Activated T-cell treated with anti-CD3 and anti-CD28 coated beads, Interleukin-2, amount 50 U/mL, for 4 hours (primary cell): Measurements from ENCODE around the gene DOCK6. TPM values are rescaled to one million over a fixed set of nuclear protein-coding genes. Genes with fewer than 3 reads are reported as not detected.

ENCODE experiments used
- ATAC-seq, 2 donors: fragments of 200-7000 bp; cut with Tn5 transposase; one replicate each; pipeline ENCODE4 v1.10.0; 2021
- DNase-seq: peaks from one replicate; pipeline ENCODE4 v3.0.0-alpha.2; 2020
- H3K27me3 Mint-ChIP-seq: one replicate; pipeline ENCODE4 v1.8.0; 2021; ENCODE audit warnings: low read depth, mixed read lengths
- H3K36me3 Mint-ChIP-seq: one replicate; pipeline ENCODE4 v1.8.0; 2022; ENCODE audit warnings: mixed read lengths; ENCODE audit not compliant: insufficient read depth
- H3K4me1 Mint-ChIP-seq: one replicate; pipeline ENCODE4 v1.8.0; 2021; ENCODE audit warnings: low read depth, mixed read lengths
- H3K4me3 Mint-ChIP-seq: one replicate; pipeline ENCODE4 v1.8.0; 2021; ENCODE audit warnings: mild to moderate bottlenecking, moderate library complexity, mixed read lengths
- H3K9me3 Mint-ChIP-seq: one replicate; pipeline ENCODE4 v1.8.0; 2021; ENCODE audit warnings: mixed read lengths
- total RNA-seq, 3 donors: library from RNA; stranded (reverse); gene quantifications; one replicate each; pipeline ENCODE4 v1.2.1, GENCODE V29; 2021

DOCK6 gene
- total RNA-seq, 3 donors from 2014 or later, result 1.7 to 2.9 (median 2.1) TPM

- Mint-ChIP-seq H3K4me3 (no peak overlapping the region), H3K36me3 (no peaks in the 10 kb centered on the region), H3K4me1 (peaks cover 3% of the 10 kb centered on the region), H3K9me3 (no peaks in the 10 kb centered on the region), H3K27me3 (peaks cover 48% of the 10 kb centered on the region)
- no peak for DNase-seq
- no peak for ATAC-seq
Observed at GRCh38 chr19:11286312-11286974, 24.1 kb upstream of the DOCK6 start.

- no peak overlapping the region for H3K4me3 Mint-ChIP-seq
- peaks cover 36% of the 10 kb centered on the region for H3K27me3 Mint-ChIP-seq
- no peaks in the 10 kb centered on the region for H3K9me3 Mint-ChIP-seq
- DNase-seq (no peak), ATAC-seq (no peak)
- no peaks in the 10 kb centered on the region for H3K36me3 Mint-ChIP-seq
- peaks cover 8% of the 10 kb centered on the region for H3K4me1 Mint-ChIP-seq
Observed at GRCh38 chr19:11284515-11284914, 22.2 kb upstream of the DOCK6 start.

DNA sequence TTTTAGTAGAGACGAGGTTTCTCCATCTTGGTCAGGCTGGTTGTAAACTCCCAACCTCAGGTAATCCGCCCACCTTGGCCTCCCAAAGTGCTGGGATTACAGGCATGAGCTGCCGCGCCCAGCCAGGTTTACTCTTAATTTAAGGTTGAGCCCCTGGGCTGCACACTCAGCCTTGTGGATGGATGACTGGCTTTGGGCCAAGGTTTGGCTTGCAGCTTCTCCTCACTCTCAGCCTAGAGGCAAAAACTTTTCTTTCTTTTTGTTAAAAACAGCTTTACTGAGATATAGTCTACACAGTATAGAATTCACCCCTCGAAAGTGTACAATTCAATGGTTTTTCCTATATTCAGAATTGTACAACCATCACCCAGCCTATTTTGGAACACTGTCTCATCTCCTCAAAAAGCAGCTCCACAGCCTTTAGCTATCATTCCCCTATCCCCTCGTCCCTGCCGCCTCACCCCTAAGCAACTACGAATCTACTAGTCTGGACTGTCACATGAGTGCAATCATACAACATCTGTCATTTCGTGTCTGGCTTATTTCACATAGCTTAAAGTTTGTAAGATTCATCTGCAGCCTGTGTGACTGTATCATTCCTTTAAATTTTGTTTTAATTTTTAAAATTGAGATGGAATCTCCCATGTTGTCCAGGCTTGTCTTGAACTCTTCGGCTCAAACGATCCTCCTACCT is 19.2 kb upstream of the DOCK6 start:
- H3K4me1 Mint-ChIP-seq, result peaks cover 11% of the 10 kb centered on the region
- ATAC-seq (no peak), DNase-seq (no peak)
- peaks cover 34% of the 10 kb centered on the region for H3K27me3 Mint-ChIP-seq
- no peak overlapping the region for H3K4me3 Mint-ChIP-seq
- H3K36me3 Mint-ChIP-seq, result no peaks in the 10 kb centered on the region
- no peaks in the 10 kb centered on the region for H3K9me3 Mint-ChIP-seq

DNA sequence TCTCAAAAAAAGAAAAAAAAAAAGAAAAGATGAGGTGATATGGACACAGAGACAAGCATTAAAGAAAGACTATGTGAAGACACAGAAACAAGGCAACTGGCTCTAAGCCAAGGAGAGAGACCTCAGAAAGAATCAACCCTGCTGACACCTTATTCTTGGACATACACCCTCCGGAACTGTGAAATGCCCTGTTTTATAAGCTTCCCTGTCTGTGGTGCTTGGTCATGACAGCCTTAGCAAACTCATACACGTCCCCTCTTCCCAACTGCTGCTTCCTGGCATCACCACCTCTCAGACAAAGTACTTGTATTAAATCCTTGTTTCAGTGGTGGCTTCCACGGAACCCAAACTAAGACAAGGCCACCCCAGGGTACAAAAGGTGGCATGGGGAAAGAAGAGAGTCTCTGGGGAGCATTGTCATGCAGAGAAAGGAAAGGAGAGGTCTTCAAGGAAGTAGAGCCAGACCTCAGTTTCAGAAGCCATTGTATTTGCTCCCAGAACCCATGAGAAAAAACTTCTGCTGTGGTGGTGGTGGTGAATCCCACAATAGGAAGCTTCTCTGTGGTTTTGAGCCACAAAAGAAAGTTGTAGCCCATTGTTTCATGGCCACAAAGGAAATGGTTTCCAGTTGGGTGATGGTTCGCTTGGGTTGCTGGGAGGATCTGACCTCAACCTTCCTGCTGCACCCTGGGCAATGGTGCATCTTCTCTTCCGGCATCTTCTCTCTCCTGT is 17.3 kb upstream of the DOCK6 start:
- H3K4me3 Mint-ChIP-seq, result no peak overlapping the region

GRCh38 chr19:11278670-11279069 is 16.3 kb upstream of the DOCK6 start:
- DNase-seq, result no peak
- peaks cover 46% of the 10 kb centered on the region for H3K27me3 Mint-ChIP-seq
- peaks cover 11% of the 10 kb centered on the region for H3K4me1 Mint-ChIP-seq
- H3K4me3 Mint-ChIP-seq, result no peak overlapping the region
- no peaks in the 10 kb centered on the region for H3K36me3 Mint-ChIP-seq
- no peaks in the 10 kb centered on the region for H3K9me3 Mint-ChIP-seq
- ATAC-seq, result no peak

More for the DNA sequence above, 17.3 kb upstream of the DOCK6 start:
- no peaks in the 10 kb centered on the region for H3K9me3 Mint-ChIP-seq
- no peaks in the 10 kb centered on the region for H3K36me3 Mint-ChIP-seq
- H3K4me1 Mint-ChIP-seq, result peaks cover 11% of the 10 kb centered on the region
- ATAC-seq (peak; percentile 46 to 50), DNase-seq (no peak)
- peaks cover 40% of the 10 kb centered on the region for H3K27me3 Mint-ChIP-seq

- Mint-ChIP-seq H3K4me3 (no peak overlapping the region), H3K36me3 (no peaks in the 10 kb centered on the region), H3K9me3 (no peaks in the 10 kb centered on the region), H3K27me3 (peaks cover 41% of the 10 kb centered on the region), H3K4me1 (peaks cover 4% of the 10 kb centered on the region)
- DNase-seq (no peak), ATAC-seq (no peak)
Observed at GRCh38 chr19:11274533-11275086, 12.3 kb upstream of the DOCK6 start.

- ATAC-seq, result no peak
- Mint-ChIP-seq H3K36me3 (no peaks in the 10 kb centered on the region), H3K4me1 (no peaks in the 10 kb centered on the region), H3K4me3 (no peak overlapping the region), H3K9me3 (no peaks in the 10 kb centered on the region), H3K27me3 (peaks cover 46% of the 10 kb centered on the region)
- DNase-seq, result no peak
Observed at GRCh38 chr19:11273989-11274388, 11.7 kb upstream of the DOCK6 start.

DNA sequence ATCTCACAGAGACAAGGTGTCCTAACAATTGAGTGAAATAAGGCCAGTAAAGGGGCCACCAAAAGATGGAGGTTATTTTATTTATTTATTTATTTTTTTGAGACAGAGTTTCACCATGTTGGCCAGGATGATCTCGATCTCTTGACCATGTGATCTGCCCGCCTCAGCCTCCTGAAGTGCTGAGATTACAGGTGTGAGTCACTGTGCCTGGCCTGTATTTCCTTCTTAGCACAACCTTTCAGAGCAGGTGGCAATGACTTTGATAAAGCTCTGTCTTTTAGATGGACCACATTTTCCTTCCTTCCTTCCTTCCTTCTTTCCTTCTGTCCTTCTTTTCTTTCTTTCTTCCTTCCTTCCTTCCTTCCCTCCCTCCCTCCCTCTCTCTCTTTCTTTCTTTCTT is 11.0 kb upstream of the DOCK6 start:
- DNase-seq (no peak), ATAC-seq (no peak)
- no peaks in the 10 kb centered on the region for H3K9me3 Mint-ChIP-seq
- H3K27me3 Mint-ChIP-seq, result peaks cover 51% of the 10 kb centered on the region
- no peaks in the 10 kb centered on the region for H3K4me1 Mint-ChIP-seq
- no peaks in the 10 kb centered on the region for H3K36me3 Mint-ChIP-seq
- no peak overlapping the region for H3K4me3 Mint-ChIP-seq

- H3K36me3 Mint-ChIP-seq, result no peaks in the 10 kb centered on the region
- peaks cover 60% of the 10 kb centered on the region for H3K27me3 Mint-ChIP-seq
- DNase-seq, result no peak
- H3K4me1 Mint-ChIP-seq, result no peaks in the 10 kb centered on the region
- ATAC-seq, result no peak
- no peak overlapping the region for H3K4me3 Mint-ChIP-seq
- H3K9me3 Mint-ChIP-seq, result no peaks in the 10 kb centered on the region
Observed at GRCh38 chr19:11269408-11269807, 7.1 kb upstream of the DOCK6 start.

- Mint-ChIP-seq H3K9me3 (no peaks in the 10 kb centered on the region), H3K36me3 (no peaks in the 10 kb centered on the region), H3K27me3 (peaks cover 62% of the 10 kb centered on the region), H3K4me3 (no peak overlapping the region), H3K4me1 (no peaks in the 10 kb centered on the region)
- DNase-seq (no peak), ATAC-seq (no peak)
Observed at GRCh38 chr19:11268783-11269267, 6.5 kb upstream of the DOCK6 start.

GRCh38 chr19:11267316-11268085 is 5.2 kb upstream of the DOCK6 start:
- DNase-seq, result no peak
- H3K4me3 Mint-ChIP-seq, result no peak overlapping the region
- H3K36me3 Mint-ChIP-seq, result no peaks in the 10 kb centered on the region
- peaks cover 4% of the 10 kb centered on the region for H3K4me1 Mint-ChIP-seq
- H3K9me3 Mint-ChIP-seq, result no peaks in the 10 kb centered on the region
- peaks cover 69% of the 10 kb centered on the region for H3K27me3 Mint-ChIP-seq
- no peak for ATAC-seq

DNA sequence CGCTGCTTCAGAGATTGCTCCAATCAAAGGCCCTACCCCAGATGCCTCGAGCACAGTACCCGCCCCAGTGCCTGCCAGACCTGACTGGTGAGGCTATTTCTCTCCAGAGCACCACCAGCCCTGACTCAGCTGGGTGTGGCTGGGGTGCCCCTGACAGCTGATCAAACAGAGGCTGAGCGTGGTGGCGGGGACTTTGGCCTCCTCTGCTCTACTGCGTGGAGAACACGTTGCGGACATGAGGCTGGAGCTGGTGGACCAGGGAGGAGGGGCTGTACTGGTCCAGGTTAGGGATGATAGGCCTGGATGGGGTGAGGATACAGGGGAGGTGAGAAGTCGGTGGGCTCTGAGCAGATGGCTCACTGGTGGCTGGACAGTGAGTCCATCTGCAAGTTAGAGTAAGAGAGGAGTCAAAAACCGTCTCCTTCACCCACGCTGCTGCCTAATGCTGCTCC is 3.5 kb upstream of the DOCK6 start:
- Mint-ChIP-seq H3K4me1 (peaks cover 4% of the 10 kb centered on the region), H3K4me3 (no peak overlapping the region), H3K36me3 (no peaks in the 10 kb centered on the region), H3K27me3 (peaks cover 71% of the 10 kb centered on the region), H3K9me3 (no peaks in the 10 kb centered on the region)
- no peak for DNase-seq
- no peak for ATAC-seq

DNA sequence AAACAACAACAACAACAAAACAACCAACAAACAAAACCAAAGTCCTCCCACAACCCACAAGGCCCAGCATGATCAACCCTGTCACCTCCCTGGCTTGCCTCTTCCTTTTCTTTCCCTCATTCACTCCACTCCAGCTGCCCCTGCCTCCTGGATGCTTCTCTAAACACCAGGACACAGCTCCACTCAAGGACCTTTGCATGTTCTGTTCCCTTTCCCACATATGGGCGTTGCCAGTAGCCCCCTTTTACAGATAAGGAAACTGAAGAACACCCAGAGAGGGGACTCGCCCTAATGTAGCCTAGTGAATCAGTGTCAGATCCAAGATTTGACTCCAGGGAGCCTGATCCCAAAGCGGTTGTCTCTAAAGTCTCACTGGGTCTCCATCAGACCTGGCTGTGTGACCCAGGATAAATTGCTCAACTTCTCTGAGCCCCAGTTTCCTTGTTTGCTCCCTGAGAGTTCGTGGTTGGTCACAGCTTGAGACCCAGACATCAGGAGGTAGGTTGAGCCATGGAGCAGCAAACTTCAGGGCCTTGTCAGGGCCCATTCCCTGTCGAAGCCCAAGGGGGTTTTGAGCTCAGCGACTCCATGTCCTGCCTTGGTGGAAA is 3.0 kb upstream of the DOCK6 start:
- ATAC-seq (no peak), DNase-seq (no peak)
- Mint-ChIP-seq H3K4me1 (peaks cover 4% of the 10 kb centered on the region), H3K4me3 (peak overlapping the region; percentile 20), H3K36me3 (no peaks in the 10 kb centered on the region), H3K27me3 (peaks cover 72% of the 10 kb centered on the region), H3K9me3 (no peaks in the 10 kb centered on the region)
